Neural crest cell (in vitro differentiated cells): ENCODE data around the gene TF. TPM values are rescaled to one million over a fixed set of nuclear protein-coding genes. Genes with fewer than 3 reads are reported as not detected.

ENCODE experiments used
- DNase-seq: peaks from one replicate; pipeline ENCODE4 v3.0.0; 2021; ENCODE audit warnings: low read depth, mixed read lengths, low spot score
- H3K27ac Mint-ChIP-seq: one replicate; pipeline ENCODE4 v1.8.0; 2021; ENCODE audit warnings: mild to moderate bottlenecking, mixed read lengths; ENCODE audit not compliant: unreplicated experiment
- H3K27me3 Mint-ChIP-seq: 2 replicates; pipeline ENCODE4 v1.8.0; 2021; ENCODE audit warnings: low read depth, mild to moderate bottlenecking, mixed read lengths
- H3K36me3 Mint-ChIP-seq: 2 replicates; pipeline ENCODE4 v1.8.0; 2021; ENCODE audit warnings: low read depth, mild to moderate bottlenecking, mixed read lengths
- H3K4me1 Mint-ChIP-seq: 2 replicates; pipeline ENCODE4 v1.8.0; 2021; ENCODE audit warnings: mixed read lengths
- H3K4me3 Mint-ChIP-seq: one replicate; pipeline ENCODE4 v1.8.0; 2021; ENCODE audit warnings: mild to moderate bottlenecking, mixed read lengths
- H3K9me3 Mint-ChIP-seq: 2 replicates; pipeline ENCODE4 v1.8.0; 2021; ENCODE audit warnings: mixed read lengths
- CTCF ChIP-seq: fragments of 200-600 bp; sonication (generic); conservative IDR thresholded peaks from 2 replicates; pipeline ENCODE4 v1.5.0; 2021; ENCODE audit warnings: antibody characterized with exemption, mild to moderate bottlenecking
- total RNA-seq: library from RNA; stranded (reverse); gene quantifications from 2 replicates; pipeline ENCODE4 v1.2.1, GENCODE V29; 2021

Gene TF
- total RNA-seq, 1 donor from 2014 or later = 1.6 TPM

- no peaks in the 10 kb centered on the region for H3K4me1 Mint-ChIP-seq
- peaks cover 49% of the 10 kb centered on the region for H3K27me3 Mint-ChIP-seq
- H3K9me3 Mint-ChIP-seq = peaks cover 15% of the 10 kb centered on the region
- no peak overlapping the region for H3K27ac Mint-ChIP-seq
- no peak overlapping the region for H3K4me3 Mint-ChIP-seq
- no peak for TF ChIP-seq CTCF
- no peak for DNase-seq
- peaks cover 3% of the 10 kb centered on the region for H3K36me3 Mint-ChIP-seq
Measured at GRCh38 chr3:133733226-133733625, 13.0 kb upstream of the TF start.

GRCh38 chr3:133734305-133734704 is 11.9 kb upstream of the TF start:
- no peak for TF ChIP-seq CTCF
- Mint-ChIP-seq H3K36me3 (peaks cover 3% of the 10 kb centered on the region), H3K27me3 (peaks cover 59% of the 10 kb centered on the region), H3K4me1 (no peaks in the 10 kb centered on the region), H3K9me3 (peaks cover 15% of the 10 kb centered on the region), H3K4me3 (no peak overlapping the region), H3K27ac (no peak overlapping the region)
- DNase-seq = no peak

- DNase-seq = no peak
- H3K36me3 Mint-ChIP-seq = no peaks in the 10 kb centered on the region
- H3K27me3 Mint-ChIP-seq = peaks cover 54% of the 10 kb centered on the region
- H3K4me1 Mint-ChIP-seq = peaks cover 13% of the 10 kb centered on the region
- no peak overlapping the region for H3K27ac Mint-ChIP-seq
- H3K4me3 Mint-ChIP-seq = no peak overlapping the region
- TF ChIP-seq CTCF = no peak
- no peaks in the 10 kb centered on the region for H3K9me3 Mint-ChIP-seq
Measured at GRCh38 chr3:133742351-133743091, 3.7 kb upstream of the TF start.

- Mint-ChIP-seq H3K27ac (no peak overlapping the region), H3K9me3 (no peaks in the 10 kb centered on the region), H3K36me3 (no peaks in the 10 kb centered on the region), H3K4me1 (peaks cover 13% of the 10 kb centered on the region), H3K27me3 (peaks cover 37% of the 10 kb centered on the region), H3K4me3 (no peak overlapping the region)
- TF ChIP-seq CTCF = no peak
- no peak for DNase-seq
Measured at GRCh38 chr3:133744241-133744640, 2.0 kb upstream of the TF start.

GRCh38 chr3:133745108-133745507 is 1.1 kb upstream of the TF start:
- H3K36me3 Mint-ChIP-seq = no peaks in the 10 kb centered on the region
- H3K4me1 Mint-ChIP-seq = peaks cover 13% of the 10 kb centered on the region
- TF ChIP-seq CTCF = no peak
- no peak overlapping the region for H3K4me3 Mint-ChIP-seq
- no peak overlapping the region for H3K27ac Mint-ChIP-seq
- no peak for DNase-seq
- no peaks in the 10 kb centered on the region for H3K9me3 Mint-ChIP-seq
- H3K27me3 Mint-ChIP-seq = peaks cover 33% of the 10 kb centered on the region
